ENCODE data around the gene RNF144A. TPM values are rescaled to one million over a fixed set of nuclear protein-coding genes. Genes with fewer than 3 reads are reported as not detected.

The RNF144A gene
- total and polyA plus RNA-seq, 2 donors (not counting 1 experiment from before 2014, with no cell fraction given) = 1.2 to 1.6 TPM

DNA sequence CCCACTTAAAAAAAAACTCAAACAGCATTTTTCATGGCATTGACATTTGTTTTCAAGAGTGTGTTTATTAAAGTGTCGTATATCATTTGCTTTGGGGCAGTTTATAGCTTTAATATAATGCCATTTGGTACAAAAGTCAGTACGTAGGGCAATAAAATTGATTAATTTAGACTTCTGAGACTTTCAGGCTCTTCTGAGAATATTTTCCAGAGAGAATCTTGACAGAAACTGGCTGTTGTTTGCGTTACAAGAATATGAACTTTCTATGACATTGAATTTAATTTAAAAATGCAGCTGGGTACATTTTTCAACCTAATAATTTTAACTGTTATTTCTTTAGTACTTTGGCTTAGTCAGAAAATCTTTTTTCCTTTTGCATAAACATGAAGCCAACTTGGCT lies 98.9 kb downstream of the RNF144A start:
- Histone ChIP-seq H3K9me3 (ENCODE audit: control extremely low read depth in 1 of 3, control insufficient read depth in 2 of 3, insufficient read depth in 1 of 3, low read length in 2 of 3) (no peaks in the 10 kb centered on the region), H4K20me1 (ENCODE audit: control insufficient read depth, insufficient read depth, low read length, poor library complexity, severe bottlenecking) (no peaks in the 10 kb centered on the region), H2AFZ (ENCODE audit: insufficient read depth, low read depth, low read length, poor library complexity, severe bottlenecking) (no peak overlapping the region), H3K4me3 (ENCODE audit: control extremely low read depth in 1 of 5, extremely low read depth in 1 of 5, insufficient read depth in 1 of 5, low read depth in 2 of 5, low read length in 4 of 5) (no peak overlapping the region), H3K27ac (ENCODE audit: low read length in 2 of 2) (no peak overlapping the region), H3K36me3 (replicated peaks in 1 of 2; ENCODE audit: control extremely low read depth in 1 of 2, control insufficient read depth in 1 of 2, extremely low read depth in 1 of 2, insufficient read depth in 2 of 2, low read length in 1 of 2) (no peaks in the 10 kb centered on the region), H3K4me2 (replicated peaks; ENCODE audit: low read depth, low read length, poor library complexity, severe bottlenecking) (no peak overlapping the region), H3K79me2 (ENCODE audit: control insufficient read depth, insufficient read depth, low read length) (no peaks in the 10 kb centered on the region), H3K9ac (ENCODE audit: low read length) (no peak overlapping the region), H3K27me3 (replicated peaks in 1 of 4; ENCODE audit: control extremely low read depth in 1 of 4, control insufficient read depth in 3 of 4, insufficient read depth in 4 of 4, low read length in 3 of 4) (peaks cover 0 to 3% (median 0%) of the 10 kb centered on the region in 4 experiments), H3K4me1 (ENCODE audit: control insufficient read depth in 2 of 2, insufficient read depth in 2 of 2, low read length in 2 of 2) (peaks cover 3 to 6% of the 10 kb centered on the region in 2 donors)
- ChIA-PET CTCF (interaction anchor here (1.1 to 1.2 kb wide), 2 partner anchors 21 to 27 kb away, joined by 4 to 5 read pairs; no protein-coding TSS in a partner anchor), POLR2A (no interaction called here)
- no CpG with 5 or more reads among the region's 3 CpGs for WGBS (ENCODE audit: insufficient coverage)
- no peaks in the 10 kb centered on the region for H3K27me3 Mint-ChIP-seq
- H3K4me1 Mint-ChIP-seq = peaks cover 8% of the 10 kb centered on the region
- intact Hi-C loops (cut with micrococcal nuclease) = no loop called here
- no peaks in the 10 kb centered on the region for H3K9me3 Mint-ChIP-seq (ENCODE audit: insufficient read depth)
- ATAC-seq (ENCODE audit: low read depth) (no peak), DNase-seq (no peak)
- H3K4me3 Mint-ChIP-seq = no peak overlapping the region
- TF ChIP-seq, protein P1, sequence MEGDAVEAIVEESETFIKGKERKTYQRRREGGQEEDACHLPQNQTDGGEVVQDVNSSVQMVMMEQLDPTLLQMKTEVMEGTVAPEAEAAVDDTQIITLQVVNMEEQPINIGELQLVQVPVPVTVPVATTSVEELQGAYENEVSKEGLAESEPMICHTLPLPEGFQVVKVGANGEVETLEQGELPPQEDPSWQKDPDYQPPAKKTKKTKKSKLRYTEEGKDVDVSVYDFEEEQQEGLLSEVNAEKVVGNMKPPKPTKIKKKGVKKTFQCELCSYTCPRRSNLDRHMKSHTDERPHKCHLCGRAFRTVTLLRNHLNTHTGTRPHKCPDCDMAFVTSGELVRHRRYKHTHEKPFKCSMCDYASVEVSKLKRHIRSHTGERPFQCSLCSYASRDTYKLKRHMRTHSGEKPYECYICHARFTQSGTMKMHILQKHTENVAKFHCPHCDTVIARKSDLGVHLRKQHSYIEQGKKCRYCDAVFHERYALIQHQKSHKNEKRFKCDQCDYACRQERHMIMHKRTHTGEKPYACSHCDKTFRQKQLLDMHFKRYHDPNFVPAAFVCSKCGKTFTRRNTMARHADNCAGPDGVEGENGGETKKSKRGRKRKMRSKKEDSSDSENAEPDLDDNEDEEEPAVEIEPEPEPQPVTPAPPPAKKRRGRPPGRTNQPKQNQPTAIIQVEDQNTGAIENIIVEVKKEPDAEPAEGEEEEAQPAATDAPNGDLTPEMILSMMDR (IDR thresholded peaks at IDR 0.05) = no peak
- no peak for TF ChIP-seq EZH2 (IDR thresholded peaks at IDR 0.05; ENCODE audit: borderline replicate concordance, insufficient read depth, low read depth, low read length, poor library complexity, severe bottlenecking)
- no peak overlapping the region for H3K27ac Mint-ChIP-seq

DNA sequence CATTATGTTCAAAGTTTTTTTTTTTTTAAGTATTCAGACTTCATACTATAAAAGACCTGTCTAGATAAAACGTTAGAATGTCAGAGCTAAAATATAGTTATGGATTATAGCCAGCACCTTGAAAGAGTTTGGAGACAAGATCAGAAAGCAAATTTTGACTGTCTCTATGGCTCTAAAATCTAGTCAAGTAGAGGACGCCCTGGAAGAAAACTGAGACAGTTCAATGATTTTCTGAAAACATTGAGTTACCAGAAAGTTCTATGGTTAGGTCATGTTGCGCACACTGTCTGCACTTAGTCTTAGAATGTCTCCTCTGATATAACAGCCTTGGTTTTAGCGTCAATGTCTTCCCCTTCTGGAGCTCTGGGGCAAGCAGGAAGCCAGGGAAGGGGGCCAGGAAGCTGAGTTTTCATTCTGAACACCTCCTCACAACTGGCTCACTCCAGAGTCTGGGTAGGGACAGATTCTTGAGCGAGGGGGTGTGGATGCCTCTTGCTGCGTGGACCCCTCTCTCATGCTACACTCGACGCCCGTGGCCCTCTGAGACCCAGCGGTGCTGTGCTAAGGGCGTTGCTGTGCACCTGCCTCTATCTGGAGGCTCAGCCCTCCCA lies 99.5 kb downstream of the RNF144A start:
- Mint-ChIP-seq H3K9me3 (ENCODE audit: insufficient read depth) (no peaks in the 10 kb centered on the region), H3K4me3 (no peak overlapping the region), H3K27me3 (no peaks in the 10 kb centered on the region), H3K27ac (no peak overlapping the region), H3K4me1 (peaks cover 8% of the 10 kb centered on the region)
- TF ChIP-seq, protein P1 (IDR thresholded peaks at IDR 0.05) = no peak
- H3K4me3 ChIP-seq (ENCODE audit: control extremely low read depth in 1 of 5, extremely low read depth in 1 of 5, insufficient read depth in 1 of 5, low read depth in 2 of 5, low read length in 4 of 5) = no peak overlapping the region
- H2AFZ ChIP-seq (ENCODE audit: insufficient read depth, low read depth, low read length, poor library complexity, severe bottlenecking) = no peak overlapping the region
- H3K4me2 ChIP-seq (replicated peaks; ENCODE audit: low read depth, low read length, poor library complexity, severe bottlenecking) = no peak overlapping the region
- H3K4me1 ChIP-seq (ENCODE audit: control insufficient read depth in 2 of 2, insufficient read depth in 2 of 2, low read length in 2 of 2) = peaks cover 3 to 6% of the 10 kb centered on the region in 2 donors
- ChIA-PET CTCF (interaction anchor here (1.1 to 1.2 kb wide), 2 partner anchors 20 to 26 kb away, joined by 4 to 5 read pairs; no protein-coding TSS in a partner anchor), POLR2A (no interaction called here)
- DNase-seq = no peak
- intact Hi-C loops (cut with micrococcal nuclease) = no loop called here
- no peak overlapping the region for H3K9ac ChIP-seq (ENCODE audit: low read length)
- no peaks in the 10 kb centered on the region for H4K20me1 ChIP-seq (ENCODE audit: control insufficient read depth, insufficient read depth, low read length, poor library complexity, severe bottlenecking)
- ATAC-seq (ENCODE audit: low read depth) = no peak
- no peaks in the 10 kb centered on the region for H3K79me2 ChIP-seq (ENCODE audit: control insufficient read depth, insufficient read depth, low read length)
- WGBS (ENCODE audit: insufficient coverage) = 91% methylated on average over 9 of the region's 11 CpGs
- peaks cover 0 to 3% (median 0%) of the 10 kb centered on the region in 4 experiments for H3K27me3 ChIP-seq (replicated peaks in 1 of 4; ENCODE audit: control extremely low read depth in 1 of 4, control insufficient read depth in 3 of 4, insufficient read depth in 4 of 4, low read length in 3 of 4)
- no peak overlapping the region for H3K27ac ChIP-seq (ENCODE audit: low read length in 2 of 2)
- no peaks in the 10 kb centered on the region for H3K9me3 ChIP-seq (ENCODE audit: control extremely low read depth in 1 of 3, control insufficient read depth in 2 of 3, insufficient read depth in 1 of 3, low read length in 2 of 3)
- no peaks in the 10 kb centered on the region for H3K36me3 ChIP-seq (replicated peaks in 1 of 2; ENCODE audit: control extremely low read depth in 1 of 2, control insufficient read depth in 1 of 2, extremely low read depth in 1 of 2, insufficient read depth in 2 of 2, low read length in 1 of 2)
